Stimulated activated CD4-positive, alpha-beta T cell treated with anti-CD3 and anti-CD28 coated beads, Interleukin-2, amount 100 ng/mL, for 24 hours (primary cell): ENCODE measurements around the gene MYOF.
"Not testable (repeated sequence)": the region's sequence is repeated elsewhere in the genome, so short reads cannot be mapped to it uniquely, and the experiment has no call there.

ENCODE experiments used
- DNase-seq, 2 donors: peaks; one replicate each; pipeline ENCODE4 v3.0.0-alpha.2; 2020

The MYOF gene

GRCh38 chr10:93344691-93345090 lies 137.4 kb downstream of the MYOF start:
- no peak for DNase-seq

GRCh38 chr10:93342921-93343320 lies 139.2 kb downstream of the MYOF start:
- DNase-seq: no peak

GRCh38 chr10:93342366-93342765 lies 139.8 kb downstream of the MYOF start:
- DNase-seq: no peak

- no peak for DNase-seq
Observed at GRCh38 chr10:93337309-93337721, 144.8 kb downstream of the MYOF start.

- no peak for DNase-seq
Observed at GRCh38 chr10:93336678-93337077, 145.5 kb downstream of the MYOF start.

- no peak for DNase-seq
Observed at GRCh38 chr10:93336110-93336509, 146.0 kb downstream of the MYOF start.

- DNase-seq: peak in 1 of 2 donors; percentile 6
Observed at GRCh38 chr10:93334901-93335327, 147.2 kb downstream of the MYOF start.

- DNase-seq: no peak
Observed at GRCh38 chr10:93334181-93334580, 148.0 kb downstream of the MYOF start.

GRCh38 chr10:93333278-93333978 lies 148.7 kb downstream of the MYOF start:
- DNase-seq: no peak

- DNase-seq: no peak
Observed at GRCh38 chr10:93330824-93331223, 151.3 kb downstream of the MYOF start.

GRCh38 chr10:93319896-93320295 lies 162.2 kb downstream of the MYOF start:
- no peak for DNase-seq

GRCh38 chr10:93319096-93319495 lies 163.0 kb downstream of the MYOF start:
- DNase-seq: no peak

- DNase-seq: no peak
Observed at GRCh38 chr10:93315246-93315645, 166.9 kb downstream of the MYOF start.

GRCh38 chr10:93314656-93315055 lies 167.5 kb downstream of the MYOF start:
- DNase-seq: not testable (repeated sequence)

- no peak for DNase-seq
Observed at GRCh38 chr10:93313798-93314197, 168.3 kb downstream of the MYOF start.

- no peak for DNase-seq
Observed at GRCh38 chr10:93309062-93309461, 173.1 kb downstream of the MYOF start.

- DNase-seq: no peak
Observed at GRCh38 chr10:93305122-93305521, 177.0 kb downstream of the MYOF start.

GRCh38 chr10:93300981-93301380 lies 181.2 kb downstream of the MYOF start:
- DNase-seq: no peak

- DNase-seq: no peak
Observed at GRCh38 chr10:93300288-93300917, 181.7 kb downstream of the MYOF start.

- no peak for DNase-seq
Observed at GRCh38 chr10:93299606-93300287, 182.4 kb downstream of the MYOF start.

GRCh38 chr10:93299195-93299594 lies 182.9 kb downstream of the MYOF start:
- DNase-seq: no peak

GRCh38 chr10:93296151-93296550 lies 186.0 kb downstream of the MYOF start:
- no peak for DNase-seq

- DNase-seq: no peak
Observed at GRCh38 chr10:93293999-93294398, 188.1 kb downstream of the MYOF start.
